ENCODE data around the gene TRH. TPM values are rescaled to one million over a fixed set of nuclear protein-coding genes. Genes with fewer than 3 reads are reported as not detected.
"Not testable (repeated sequence)": the region's sequence is repeated elsewhere in the genome, so short reads cannot be mapped to it uniquely, and the experiment has no call there.

The TRH gene
- total and polyA plus RNA-seq, 2 of the 8 experiments (the other 6 are each of a cell fraction or from before 2014, with no cell fraction given): not detected

DNA sequence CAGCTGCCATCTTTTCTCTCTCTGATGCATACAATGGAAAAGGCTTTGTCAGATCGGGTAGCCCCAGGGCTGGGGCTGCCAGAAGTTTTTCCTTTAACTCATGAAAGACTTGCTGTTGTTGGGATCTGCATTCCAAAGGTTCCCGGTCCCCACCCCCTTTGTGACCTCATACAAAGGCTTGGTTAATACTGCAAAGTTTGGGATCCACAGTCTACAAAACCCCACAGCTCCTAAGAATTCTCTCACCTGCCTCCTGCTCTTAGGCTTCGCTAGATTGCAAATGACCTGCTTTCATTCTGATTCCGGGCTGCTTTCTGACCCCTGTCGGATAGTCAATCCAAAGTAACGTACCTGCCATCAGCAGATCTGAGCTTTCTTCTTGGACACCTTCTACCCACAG lies 52.9 kb downstream of the TRH start:
- DNase-seq (ENCODE audit: low read depth in 1 of 2, low spot score in 2 of 2); H3K14ac ChIP-seq (ENCODE audit: insufficient read length); H3K9me3 ChIP-seq (ENCODE audit: insufficient read depth in 2 of 2, low read depth in 1 of 2, low read length in 1 of 2); H2BK120ac ChIP-seq (replicated peaks; ENCODE audit: low read depth, low read length); H3K9ac ChIP-seq (replicated peaks in 1 of 4; ENCODE audit: extremely low read depth in 1 of 4, low read depth in 3 of 4, low read length in 3 of 4); H3K23me2 ChIP-seq (ENCODE audit: low read depth, low read length); H3K56ac ChIP-seq (replicated peaks; ENCODE audit: insufficient read length, low read depth, low read length); H3K4me2 ChIP-seq (ENCODE audit: insufficient read depth in 1 of 2, low read depth in 2 of 2, low read length in 2 of 2); POLR2A ChIA-PET (ENCODE audit: partially characterized antibody); H3K4ac ChIP-seq (replicated peaks; ENCODE audit: insufficient read length, low read depth, low read length); H2BK15ac ChIP-seq (ENCODE audit: low read length); H3K18ac ChIP-seq (ENCODE audit: extremely low read depth, low read length); H3K27me3 ChIP-seq (replicated peaks in 1 of 4; ENCODE audit: control insufficient read depth in 3 of 4, extremely low read depth in 1 of 4, insufficient read depth in 3 of 4, low read length in 3 of 4); H4K5ac ChIP-seq (ENCODE audit: insufficient read length, low read depth, low read length); H4K20me1 ChIP-seq (replicated peaks in 1 of 2; ENCODE audit: control insufficient read depth in 1 of 2, insufficient read depth in 2 of 2, low read length in 2 of 2); H3K4me3 ChIP-seq (ENCODE audit: extremely low read depth in 1 of 4, insufficient read depth in 2 of 4, low read depth in 3 of 4, low read length in 4 of 4); H3K36me3 ChIP-seq (ENCODE audit: control insufficient read depth in 2 of 4, insufficient read depth in 4 of 4, low read length in 3 of 4); H2BK12ac ChIP-seq (ENCODE audit: low read depth, low read length); H4K91ac ChIP-seq (replicated peaks; ENCODE audit: insufficient read length, low read length); H3K4me1 ChIP-seq (replicated peaks in 1 of 4; ENCODE audit: control insufficient read depth in 3 of 4, insufficient read depth in 4 of 4, low read length in 3 of 4); H2BK20ac ChIP-seq (ENCODE audit: low read length); FAIRE-seq; H3K23ac ChIP-seq (ENCODE audit: insufficient read length); H2AFZ ChIP-seq (ENCODE audit: low read length); H3K79me1 ChIP-seq (ENCODE audit: low read depth, low read length); H2AK5ac ChIP-seq (ENCODE audit: low read depth, low read length); H3K27ac ChIP-seq (ENCODE audit: low read depth, low read length); H2BK5ac ChIP-seq (ENCODE audit: low read depth, low read length); H3K79me2 ChIP-seq (ENCODE audit: control insufficient read depth in 1 of 2, insufficient read depth in 2 of 2, low read length in 2 of 2); H4K8ac ChIP-seq (ENCODE audit: extremely low read depth, insufficient read depth, low read length): not testable (repeated sequence)
- CTCF ChIA-PET (ENCODE audit: partially characterized antibody): interaction anchor here (2.6 kb wide), 1 partner anchor 86 kb away, joined by 8 read pairs; no protein-coding TSS in a partner anchor
- WGBS, 2 experiments (ENCODE audit: extremely low coverage in 1 of 2, insufficient coverage in 1 of 2, insufficient read length in 1 of 2, insufficient replicate concordance in 2 of 2, low coverage in 1 of 2, low lambda C conversion rate in 2 of 2, missing lambda C conversion rate in 1 of 2): 58% methylated on average over 5 of the region's 6 CpGs; no CpG with 5 or more reads in 1 of the 2 experiments

Other genes starting within 250 kb of the TRH start
- 21.6 and 27.1 TPM in 2 replicates for gene TMCC1, start 81.0 kb upstream of the TRH start, total RNA-seq (2021; fragmentation: NEBNext Ultra II Directional; extraction: Animal tissue kit (Norgen Biotek cat#: 25700))
- 8.4 and 10.4 TPM in 2 replicates for gene TMCC1, start 81.0 kb upstream of the TRH start, polyA plus RNA-seq (2011; rRNA removed)
- 1.2 and 1.7 TPM in 2 replicates for gene ALG1L2, start 107.1 kb downstream of the TRH start, total RNA-seq (2021; fragmentation: NEBNext Ultra II Directional; extraction: Animal tissue kit (Norgen Biotek cat#: 25700))
- gene ALG1L2, start 107.1 kb downstream of the TRH start, polyA plus RNA-seq (2011; rRNA removed): 0.15 TPM in 1 of 2 replicates, not detected in the other

All from H1 (cell line).